Smooth muscle cell (in vitro differentiated cells): ENCODE data around the gene CDC6. TPM values are rescaled to one million over a fixed set of nuclear protein-coding genes. Genes with fewer than 3 reads are reported as not detected.

Experiments
- DNase-seq: peaks from one replicate; lab custom pipeline; 2025; ENCODE audit not compliant: unreplicated experiment; lab: John Stamatoyannopoulos, UW
- H2AFZ ChIP-seq: fragments of 200-600 bp; sonication (generic); 2 replicates; pipeline ENCODE4 v1.6.0; 2016; ENCODE audit warnings: antibody characterized with exemption, low read depth, mild to moderate bottlenecking
- H3F3A ChIP-seq: fragments of 200-600 bp; sonication (generic); 2 replicates; pipeline ENCODE4 v1.6.0; 2017; ENCODE audit warnings: antibody characterized with exemption, low read depth
- H3K27ac ChIP-seq: fragments of 200-600 bp; sonication (generic); 2 replicates; pipeline ENCODE4 v1.5.1; 2016; ENCODE audit warnings: low read depth, mild to moderate bottlenecking
- H3K27me3 ChIP-seq: fragments of 200-600 bp; sonication (generic); 2 replicates; pipeline ENCODE4 v1.6.1; 2016; ENCODE audit warnings: low read depth, mild to moderate bottlenecking
- H3K36me3 ChIP-seq: fragments of 200-600 bp; sonication (generic); 2 replicates; pipeline ENCODE4 v1.5.1; 2016; ENCODE audit warnings: low read depth
- H3K4me1 ChIP-seq: fragments of 200-600 bp; sonication (generic); 2 replicates; pipeline ENCODE4 v1.5.1; 2016; ENCODE audit warnings: low read depth
- H3K4me2 ChIP-seq: fragments of 200-600 bp; sonication (generic); 2 replicates; pipeline ENCODE4 v1.6.0; 2016; ENCODE audit warnings: mild to moderate bottlenecking
- H3K4me3 ChIP-seq: fragments of 200-600 bp; sonication (generic); 2 replicates; pipeline ENCODE4 v1.5.1; 2016; ENCODE audit warnings: mild to moderate bottlenecking
- H3K79me2 ChIP-seq: fragments of 200-600 bp; sonication (generic); 2 replicates; pipeline ENCODE4 v1.6.0; 2016; ENCODE audit warnings: low read depth, mild to moderate bottlenecking
- H3K9ac ChIP-seq: fragments of 200-600 bp; sonication (generic); 2 replicates; pipeline ENCODE4 v1.6.0; 2016; ENCODE audit warnings: low read depth
- H3K9me3 ChIP-seq: fragments of 200-600 bp; sonication (generic); replicated peaks from 2 replicates; pipeline ENCODE4 v1.5.1; 2016; ENCODE audit warnings: low read depth
- H4K20me1 ChIP-seq: fragments of 200-600 bp; sonication (generic); 2 replicates; pipeline ENCODE4 v1.6.0; 2016; ENCODE audit warnings: low read depth
- WGBS: methylation state at CpG from one replicate; pipeline ENCODE4 v1.1.7; 2016; ENCODE audit warnings: low lambda C conversion rate; 5-methylcytosine and 5-hydroxymethylcytosine counted together
- polyA plus RNA-seq: library from polyadenylated mRNA; unstranded; fragments of >200 nt; fragmentation: Nextera tagmentation; extraction: Ambion mirVana; gene quantifications from 2 replicates; pipeline ENCODE4 v1.2.1, GENCODE V29; 2016
- total RNA-seq: library from RNA; depleted of rRNA; stranded (reverse); fragments of >200 nt; gene quantifications from 2 replicates; pipeline ENCODE4 v1.2.3, GENCODE V29; 2014
- TF ChIP-seq, protein P1 (sequence below): fragments of 200-600 bp; sonication (generic); IDR thresholded peaks from 2 replicates; pipeline ENCODE4 v1.5.1; 2017; ENCODE audit warnings: borderline replicate concordance, mild to moderate bottlenecking, antibody characterized with exemption; ENCODE audit not compliant: insufficient read depth, poor library complexity, severe bottlenecking

CDC6 gene
- total and polyA plus RNA-seq, 2 experiments from 2014 or later, result 5.5 to 15.1 TPM

DNA sequence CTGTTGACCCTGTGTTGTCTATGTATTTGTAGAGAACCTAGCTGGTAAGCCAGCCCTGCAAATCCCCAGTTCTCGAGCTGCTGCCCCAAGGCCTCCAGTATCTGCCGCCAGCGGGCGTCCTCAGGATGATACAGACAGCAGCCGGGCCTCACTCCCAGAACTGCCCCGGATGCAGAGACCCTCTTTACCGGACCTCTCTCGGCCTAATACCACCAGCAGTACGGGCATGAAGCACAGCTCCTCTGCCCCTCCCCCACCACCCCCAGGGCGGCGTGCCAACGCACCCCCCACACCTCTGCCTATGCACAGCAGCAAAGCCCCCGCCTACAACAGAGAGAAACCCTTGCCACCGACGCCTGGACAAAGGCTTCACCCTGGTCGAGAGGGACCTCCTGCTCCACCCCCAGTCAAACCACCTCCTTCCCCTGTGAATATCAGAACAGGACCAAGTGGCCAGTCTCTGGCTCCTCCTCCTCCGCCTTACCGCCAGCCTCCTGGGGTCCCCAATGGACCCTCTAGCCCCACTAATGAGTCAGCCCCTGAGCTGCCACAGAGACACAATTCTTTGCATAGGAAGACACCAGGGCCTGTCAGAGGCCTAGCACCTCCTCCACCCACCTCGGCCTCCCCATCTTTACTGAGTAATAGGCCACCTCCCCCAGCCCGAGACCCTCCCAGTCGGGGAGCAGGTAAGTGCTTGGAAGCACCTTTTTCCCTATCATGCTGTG lies 23.1 kb upstream of the CDC6 start:
- TF ChIP-seq, protein P1, sequence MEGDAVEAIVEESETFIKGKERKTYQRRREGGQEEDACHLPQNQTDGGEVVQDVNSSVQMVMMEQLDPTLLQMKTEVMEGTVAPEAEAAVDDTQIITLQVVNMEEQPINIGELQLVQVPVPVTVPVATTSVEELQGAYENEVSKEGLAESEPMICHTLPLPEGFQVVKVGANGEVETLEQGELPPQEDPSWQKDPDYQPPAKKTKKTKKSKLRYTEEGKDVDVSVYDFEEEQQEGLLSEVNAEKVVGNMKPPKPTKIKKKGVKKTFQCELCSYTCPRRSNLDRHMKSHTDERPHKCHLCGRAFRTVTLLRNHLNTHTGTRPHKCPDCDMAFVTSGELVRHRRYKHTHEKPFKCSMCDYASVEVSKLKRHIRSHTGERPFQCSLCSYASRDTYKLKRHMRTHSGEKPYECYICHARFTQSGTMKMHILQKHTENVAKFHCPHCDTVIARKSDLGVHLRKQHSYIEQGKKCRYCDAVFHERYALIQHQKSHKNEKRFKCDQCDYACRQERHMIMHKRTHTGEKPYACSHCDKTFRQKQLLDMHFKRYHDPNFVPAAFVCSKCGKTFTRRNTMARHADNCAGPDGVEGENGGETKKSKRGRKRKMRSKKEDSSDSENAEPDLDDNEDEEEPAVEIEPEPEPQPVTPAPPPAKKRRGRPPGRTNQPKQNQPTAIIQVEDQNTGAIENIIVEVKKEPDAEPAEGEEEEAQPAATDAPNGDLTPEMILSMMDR, result no peak
- no peak for DNase-seq
- Histone ChIP-seq H3K27ac (no peak overlapping the region), H3K9ac (no peak overlapping the region), H3K36me3 (peaks cover 7% of the 10 kb centered on the region), H3K4me1 (no peaks in the 10 kb centered on the region), H3K4me2 (no peak overlapping the region), H3K9me3 (no peaks in the 10 kb centered on the region), H3K27me3 (no peaks in the 10 kb centered on the region), H3K4me3 (no peak overlapping the region), H4K20me1 (peaks cover 34% of the 10 kb centered on the region), H3K79me2 (no peaks in the 10 kb centered on the region), H3F3A (no peaks in the 10 kb centered on the region), H2AFZ (no peak overlapping the region)
- 94% methylated on average over 17 of the region's 21 CpGs for WGBS

DNA sequence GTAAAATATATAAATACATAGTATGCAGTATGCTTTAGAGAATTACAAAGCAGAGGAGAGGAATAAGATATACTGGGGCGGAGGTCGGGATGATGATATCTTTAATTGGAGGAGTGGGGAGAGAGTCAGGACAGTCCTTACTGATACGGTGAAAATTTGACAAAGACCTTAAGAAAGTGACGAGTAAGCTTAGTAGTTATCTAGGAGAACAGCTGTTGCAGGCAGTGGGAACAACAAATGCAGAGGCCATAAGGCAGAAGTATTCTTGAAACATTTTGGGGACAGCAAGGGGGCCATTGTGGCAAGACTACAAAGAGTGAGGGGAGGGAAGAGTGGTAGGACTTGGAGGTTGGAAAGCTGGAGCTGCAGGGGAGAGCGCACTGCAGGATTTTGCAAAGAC lies 22.3 kb upstream of the CDC6 start:
- H3K36me3 ChIP-seq, result peaks cover 3% of the 10 kb centered on the region
- no peak overlapping the region for H2AFZ ChIP-seq
- TF ChIP-seq, protein P1, result no peak
- no peak overlapping the region for H3K4me3 ChIP-seq
- H3K9ac ChIP-seq, result no peak overlapping the region
- no peaks in the 10 kb centered on the region for H3F3A ChIP-seq
- peaks cover 31% of the 10 kb centered on the region for H4K20me1 ChIP-seq
- no peaks in the 10 kb centered on the region for H3K9me3 ChIP-seq
- no peaks in the 10 kb centered on the region for H3K79me2 ChIP-seq
- no peak for DNase-seq
- H3K4me1 ChIP-seq, result no peaks in the 10 kb centered on the region
- no peaks in the 10 kb centered on the region for H3K27me3 ChIP-seq
- 95% methylated on average over 5 of the region's 5 CpGs for WGBS
- no peak overlapping the region for H3K4me2 ChIP-seq
- no peak overlapping the region for H3K27ac ChIP-seq

DNA sequence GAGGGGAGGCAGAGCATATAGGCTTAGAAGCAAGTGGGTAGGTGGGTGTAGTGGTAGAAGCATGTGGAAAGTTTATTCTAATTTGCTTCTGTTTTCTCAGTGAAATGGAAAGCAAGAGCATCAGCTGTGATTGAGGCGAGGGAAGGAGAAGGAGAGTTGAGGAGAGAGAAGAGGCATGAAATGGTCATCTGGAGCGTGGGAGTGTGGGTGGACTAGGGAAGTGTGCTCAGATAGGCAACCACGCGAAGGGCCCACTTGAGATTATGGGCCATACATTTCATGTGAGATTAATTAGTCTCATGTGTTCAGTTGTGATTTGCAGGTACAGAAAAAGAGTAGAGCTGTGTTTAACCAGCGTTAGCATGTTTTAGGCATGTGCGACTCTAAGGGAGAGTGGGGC lies 20.8 kb upstream of the CDC6 start:
- Histone ChIP-seq H3K9me3 (no peaks in the 10 kb centered on the region), H4K20me1 (peaks cover 25% of the 10 kb centered on the region), H3K4me1 (no peaks in the 10 kb centered on the region), H3K27ac (no peak overlapping the region), H3K79me2 (no peaks in the 10 kb centered on the region), H3K27me3 (no peaks in the 10 kb centered on the region), H3F3A (no peaks in the 10 kb centered on the region), H3K36me3 (peaks cover 6% of the 10 kb centered on the region), H3K4me3 (no peak overlapping the region), H3K9ac (no peak overlapping the region), H3K4me2 (no peak overlapping the region), H2AFZ (no peak overlapping the region)
- no peak for DNase-seq
- TF ChIP-seq, protein P1, result no peak
- 94% methylated on average over 6 of the region's 6 CpGs for WGBS

DNA sequence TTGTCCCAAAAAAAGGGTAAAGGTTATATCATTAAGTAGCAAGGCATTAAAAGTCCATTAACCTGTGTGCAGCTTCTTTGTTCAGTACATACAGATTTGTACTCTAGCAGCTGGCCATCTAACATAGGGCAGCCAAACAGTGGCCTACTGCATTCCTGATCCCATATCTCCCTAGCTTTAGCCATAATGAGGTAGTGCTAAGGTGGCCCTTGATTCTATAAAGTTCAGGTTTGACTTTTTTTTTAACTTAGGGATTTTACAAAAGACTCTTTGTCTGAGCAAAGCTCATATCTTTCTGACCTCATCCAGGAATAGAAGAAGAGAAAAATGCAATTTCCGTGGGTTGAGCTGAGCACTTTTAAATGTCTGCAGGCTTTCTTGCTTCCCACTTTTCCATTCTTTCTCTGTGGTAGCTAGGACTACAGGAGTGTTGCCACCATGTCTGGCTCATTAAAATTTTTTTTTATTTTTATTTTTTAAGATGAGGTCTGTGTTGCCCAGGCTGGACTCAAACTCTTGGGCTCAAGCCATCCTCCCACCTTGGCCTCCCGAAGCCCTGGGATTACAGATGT lies 19.5 kb upstream of the CDC6 start:
- Histone ChIP-seq H3K79me2 (no peaks in the 10 kb centered on the region), H3K36me3 (peaks cover 6% of the 10 kb centered on the region), H3K27me3 (no peaks in the 10 kb centered on the region), H3K27ac (peak overlapping the region; percentile 15), H3K4me3 (no peak overlapping the region), H3K4me2 (no peak overlapping the region), H3F3A (no peaks in the 10 kb centered on the region), H3K4me1 (no peaks in the 10 kb centered on the region), H2AFZ (no peak overlapping the region), H3K9me3 (no peaks in the 10 kb centered on the region), H3K9ac (no peak overlapping the region), H4K20me1 (peaks cover 24% of the 10 kb centered on the region)
- no peak for DNase-seq
- TF ChIP-seq, protein P1, result no peak
- WGBS, result 79% methylated on average over 2 of the region's 2 CpGs
